GM18868 (cell line): ENCODE measurements around the gene HIVEP3.

ENCODE experiments used
- ATAC-seq: cut with Tn5 transposase; IDR thresholded peaks from one replicate; pipeline ENCODE4 v1.9.1; 2021; ENCODE audit warnings: mild to moderate bottlenecking, moderate library complexity; ENCODE audit not compliant: unreplicated experiment

Gene HIVEP3

DNA sequence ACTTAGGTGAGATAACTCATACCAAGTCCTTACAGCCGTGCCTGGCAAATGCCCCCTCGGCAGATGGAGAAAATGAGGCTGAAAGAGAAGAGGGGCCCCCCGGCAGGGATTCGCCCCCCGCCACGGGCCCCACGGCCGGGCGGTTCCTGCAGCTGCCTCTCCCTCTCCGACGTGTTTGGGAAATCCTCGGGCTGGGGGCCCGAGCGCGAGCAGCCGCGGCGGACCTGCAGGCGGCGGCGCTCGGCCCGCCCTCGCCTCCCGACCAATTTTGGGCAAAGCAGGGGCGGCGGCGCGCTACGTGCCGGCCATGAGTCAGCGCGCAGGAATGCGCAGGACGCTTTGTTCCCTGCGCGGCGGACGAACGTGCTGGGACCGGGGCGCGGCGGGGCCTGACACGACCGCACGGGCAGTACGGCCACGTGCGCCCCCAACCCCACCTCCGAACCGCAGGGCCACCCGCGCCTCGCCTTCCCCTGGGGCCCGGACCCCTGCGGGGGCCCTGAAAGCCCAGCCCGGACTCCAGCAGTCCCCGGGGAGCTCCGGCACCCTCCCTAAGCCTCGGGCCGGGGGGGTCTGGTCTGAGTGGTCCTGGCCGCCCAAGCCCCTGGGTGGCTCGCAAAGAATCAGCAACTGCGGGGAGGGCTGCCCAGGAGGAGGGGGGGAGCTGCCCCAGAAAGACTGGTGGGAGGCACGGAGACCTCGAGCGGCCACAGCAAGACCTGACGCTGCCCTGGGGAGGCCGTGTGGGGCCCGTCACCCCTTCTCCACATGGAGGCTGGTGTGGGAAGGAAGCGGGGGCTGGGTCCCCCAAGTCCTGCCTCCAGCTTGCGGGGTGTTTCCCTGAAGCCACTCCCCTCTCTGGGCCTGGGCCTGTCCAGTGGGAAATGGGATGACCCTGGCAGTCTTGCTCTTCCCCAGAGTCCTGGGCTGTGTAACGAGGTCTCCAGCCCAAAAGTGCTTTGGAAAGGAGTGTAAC is 422.4 kb downstream of the HIVEP3 start:
- no peak for ATAC-seq

DNA sequence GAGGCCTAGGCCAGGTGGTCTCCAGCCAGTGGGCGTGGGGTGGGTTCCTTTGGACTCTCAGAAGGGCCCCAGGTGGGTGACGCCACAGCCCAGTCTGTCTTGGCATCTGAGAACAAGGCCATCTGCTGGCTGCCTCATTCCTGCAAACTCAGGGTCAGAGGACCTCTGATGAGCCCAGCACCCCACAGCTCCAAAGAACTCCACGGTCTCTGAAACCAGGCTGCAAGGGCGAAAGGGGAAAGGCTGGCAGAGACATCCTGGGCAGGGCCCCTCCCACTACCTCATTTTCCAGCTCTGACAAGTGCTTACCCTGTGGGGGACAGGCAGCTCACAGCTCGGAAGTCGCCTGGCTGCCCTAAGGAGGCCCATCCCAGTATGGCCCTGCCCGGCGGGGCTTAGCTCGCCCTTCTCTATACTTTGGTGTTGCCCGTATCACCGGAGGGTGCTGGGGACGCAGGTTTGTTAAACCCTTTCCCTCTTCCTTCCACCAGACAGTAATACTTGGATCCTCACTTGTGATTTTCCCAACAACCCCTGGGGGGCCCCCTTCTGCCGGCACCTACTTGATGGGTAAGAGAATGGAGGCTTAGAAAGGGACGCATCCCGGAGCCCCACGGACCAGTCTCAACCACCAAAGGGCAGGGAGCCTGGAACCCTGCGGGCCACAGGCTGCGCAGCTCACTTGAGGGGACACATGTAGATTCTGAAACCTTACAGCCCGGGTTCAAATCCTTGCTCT is 423.3 kb downstream of the HIVEP3 start:
- ATAC-seq, result no peak

DNA sequence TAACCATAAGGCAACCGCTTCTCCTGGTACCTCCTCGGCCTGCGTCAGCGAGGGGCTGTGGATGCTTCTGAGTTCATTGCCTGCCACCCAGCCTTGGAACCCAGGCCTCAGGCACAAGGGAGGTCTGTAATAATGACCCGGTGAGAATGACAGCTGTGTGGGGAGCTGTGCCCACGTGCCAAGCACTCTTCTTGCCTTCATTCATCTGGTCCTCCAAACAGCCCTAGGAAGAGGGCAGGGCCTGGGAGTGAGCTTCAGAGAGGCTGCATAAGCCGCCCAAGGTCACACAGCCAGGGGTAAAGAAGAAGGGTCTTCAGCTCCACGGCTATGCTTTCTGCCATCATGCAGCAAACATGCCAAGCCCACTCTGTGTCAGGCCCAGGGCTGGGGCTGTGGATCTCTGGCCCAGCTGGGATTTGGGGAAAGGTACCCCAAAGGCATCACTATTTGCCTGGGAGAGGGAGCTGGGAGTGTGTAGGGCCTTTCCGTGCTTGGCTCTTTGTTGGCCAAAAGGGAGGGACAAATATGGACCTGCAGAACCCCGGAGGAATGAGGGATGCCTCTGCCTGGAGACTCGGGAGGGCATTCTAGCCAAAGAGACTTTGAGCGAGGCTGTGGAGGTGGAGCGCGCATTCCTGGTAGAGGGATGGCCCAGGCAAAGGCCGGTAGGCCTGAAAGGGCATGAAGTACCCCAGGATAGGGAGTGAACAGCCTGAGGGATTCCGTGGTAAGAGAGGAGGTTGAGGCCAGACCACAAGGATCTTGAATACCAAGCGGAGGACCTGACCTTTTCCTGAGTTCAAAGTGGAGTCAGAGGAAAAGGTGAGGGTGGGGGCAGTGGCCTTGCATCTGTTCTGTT is 424.1 kb downstream of the HIVEP3 start:
- ATAC-seq, result no peak

DNA sequence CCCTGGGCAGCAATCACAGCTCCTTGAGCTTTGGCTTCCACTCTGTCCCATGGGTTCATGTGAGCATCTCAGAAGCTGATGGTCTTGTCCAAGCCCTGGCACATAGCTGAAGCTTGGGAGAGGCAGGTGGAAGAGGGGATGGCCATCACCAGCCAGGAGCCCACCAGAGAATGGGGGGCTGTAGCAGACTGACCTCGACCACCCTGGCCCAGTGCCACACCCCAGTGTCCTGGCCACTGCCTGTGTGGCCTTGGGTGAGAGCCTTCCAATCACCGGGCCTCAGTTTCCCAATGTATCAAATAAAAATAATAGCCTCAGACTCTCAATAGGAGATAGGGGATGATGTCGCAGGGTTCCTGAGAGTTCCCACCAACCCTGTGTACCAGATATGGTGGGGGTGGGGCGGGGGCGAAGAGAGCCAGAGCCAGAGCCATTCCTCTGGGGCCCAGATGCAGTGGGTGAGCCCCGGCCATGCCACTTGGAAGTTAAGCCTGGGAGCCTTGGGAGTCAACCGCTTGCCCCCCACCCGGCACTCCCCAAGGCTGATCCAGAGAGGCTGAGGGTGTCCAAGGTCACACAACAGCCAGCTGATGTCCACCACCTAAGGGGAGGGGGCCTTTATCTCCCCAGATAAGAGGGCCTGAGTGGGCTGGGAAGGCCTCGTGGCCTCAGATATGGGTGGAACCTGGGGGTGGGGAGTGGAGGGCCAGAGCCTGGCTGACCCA is 424.9 kb downstream of the HIVEP3 start:
- ATAC-seq, result no peak

DNA sequence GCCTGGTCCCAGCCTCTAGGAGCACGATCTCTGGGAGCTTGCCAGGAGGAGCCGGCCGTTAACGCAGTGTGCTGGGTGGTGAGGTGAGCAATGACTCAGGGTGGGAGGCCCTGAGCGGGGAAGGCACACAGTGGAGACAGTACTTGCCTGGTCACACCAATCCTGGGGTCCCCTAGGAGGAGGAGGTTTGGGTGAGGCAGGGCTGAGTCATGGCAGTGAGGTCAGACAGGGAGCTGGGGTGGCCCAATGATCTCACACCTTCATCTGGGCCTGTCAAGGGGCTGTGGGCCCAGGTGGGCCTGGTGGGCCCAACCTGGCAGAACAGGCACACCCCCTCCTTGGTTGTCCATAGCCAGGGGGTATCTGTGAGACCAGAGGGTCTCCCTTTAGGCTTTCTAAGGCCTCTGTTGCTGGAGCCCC is 425.6 kb downstream of the HIVEP3 start:
- ATAC-seq, result no peak

DNA sequence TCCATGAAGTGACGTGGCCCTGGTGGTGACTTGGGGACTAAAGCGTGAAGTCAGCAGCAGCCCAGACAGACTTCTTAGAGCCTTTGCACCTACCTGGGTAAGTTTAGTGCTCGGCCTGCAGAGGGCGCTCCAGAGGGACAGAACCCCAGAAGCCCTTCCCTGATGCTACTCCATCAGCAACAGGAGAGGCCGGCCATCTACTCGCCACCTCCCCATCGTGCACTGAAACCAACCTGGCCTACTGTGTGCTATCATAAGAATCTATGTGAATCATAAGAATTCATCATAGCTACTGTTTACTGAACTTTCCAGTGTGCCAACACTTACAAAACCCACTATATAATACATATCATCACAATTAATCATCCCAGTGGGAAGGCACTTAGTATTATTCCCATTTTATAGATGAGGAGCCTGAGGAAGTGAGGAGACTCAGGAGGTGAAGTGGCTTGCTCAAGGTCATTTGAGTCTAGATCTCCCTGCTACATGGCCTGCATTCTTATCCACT is 426.3 kb downstream of the HIVEP3 start:
- no peak for ATAC-seq

- ATAC-seq, result no peak
These were observed 427.8 kb downstream of the HIVEP3 start for GRCh38 chr1:41490911-41491310.

DNA sequence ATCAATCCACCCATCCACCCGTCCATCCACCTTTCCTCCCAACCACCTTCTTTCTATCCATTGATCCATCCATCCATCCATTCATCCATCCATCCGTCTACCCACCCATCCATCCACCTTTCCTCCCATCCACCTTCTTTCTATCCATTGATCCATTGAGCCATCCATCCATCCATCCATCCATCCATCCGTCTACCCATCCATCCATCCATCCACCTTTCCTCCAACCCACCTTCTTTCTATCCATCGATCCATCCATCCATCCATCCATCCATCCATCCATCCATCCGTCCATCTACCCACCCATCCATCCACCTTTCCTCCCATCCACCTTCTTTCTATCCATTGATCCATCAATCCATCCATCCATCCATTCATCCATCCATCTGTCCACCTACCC is 429.2 kb downstream of the HIVEP3 start:
- no peak for ATAC-seq

DNA sequence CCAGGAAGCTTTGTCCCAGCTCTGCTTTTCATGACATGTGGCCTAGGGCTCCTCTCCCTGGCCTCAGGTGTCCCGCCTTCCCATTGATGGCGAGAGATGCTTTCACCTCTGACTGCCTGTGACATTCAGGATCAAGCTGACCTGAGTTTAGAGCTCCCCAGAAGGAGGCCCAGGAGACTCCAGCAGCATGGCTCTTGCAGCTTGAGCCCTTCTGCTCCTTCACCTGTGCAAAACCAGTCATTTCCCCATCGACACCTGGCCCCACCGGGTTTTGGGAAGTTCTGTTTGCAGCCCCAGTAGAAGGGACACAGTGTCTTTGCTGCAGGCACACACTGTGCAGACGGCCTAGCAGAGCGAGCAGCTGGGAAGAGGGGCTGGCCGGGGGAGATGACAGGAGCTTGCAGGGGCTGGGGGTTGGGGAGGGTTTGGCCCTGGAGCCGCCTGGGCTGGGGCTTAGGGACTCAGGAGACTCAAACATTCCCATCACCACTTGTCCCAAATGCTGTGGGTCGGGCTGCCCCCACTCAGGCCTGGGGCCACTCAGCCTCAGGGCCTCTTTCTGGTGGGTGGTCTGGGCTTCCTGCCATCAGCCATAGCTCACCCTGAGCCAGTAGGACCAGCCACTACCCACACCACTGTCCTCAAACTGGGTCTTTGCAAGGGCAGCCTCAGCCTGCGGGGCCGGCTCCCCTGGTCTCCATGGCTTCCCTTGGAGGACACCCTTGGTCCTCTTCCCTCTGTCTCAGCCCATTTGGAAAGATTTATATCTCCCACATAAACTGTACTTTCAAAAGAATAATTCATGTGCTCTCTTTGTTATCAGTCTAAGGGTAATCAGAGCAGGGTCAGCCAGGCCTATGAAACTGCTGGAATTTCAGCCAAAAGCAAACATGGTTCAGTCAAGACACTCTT is 430.4 kb downstream of the HIVEP3 start:
- ATAC-seq, result no peak

DNA sequence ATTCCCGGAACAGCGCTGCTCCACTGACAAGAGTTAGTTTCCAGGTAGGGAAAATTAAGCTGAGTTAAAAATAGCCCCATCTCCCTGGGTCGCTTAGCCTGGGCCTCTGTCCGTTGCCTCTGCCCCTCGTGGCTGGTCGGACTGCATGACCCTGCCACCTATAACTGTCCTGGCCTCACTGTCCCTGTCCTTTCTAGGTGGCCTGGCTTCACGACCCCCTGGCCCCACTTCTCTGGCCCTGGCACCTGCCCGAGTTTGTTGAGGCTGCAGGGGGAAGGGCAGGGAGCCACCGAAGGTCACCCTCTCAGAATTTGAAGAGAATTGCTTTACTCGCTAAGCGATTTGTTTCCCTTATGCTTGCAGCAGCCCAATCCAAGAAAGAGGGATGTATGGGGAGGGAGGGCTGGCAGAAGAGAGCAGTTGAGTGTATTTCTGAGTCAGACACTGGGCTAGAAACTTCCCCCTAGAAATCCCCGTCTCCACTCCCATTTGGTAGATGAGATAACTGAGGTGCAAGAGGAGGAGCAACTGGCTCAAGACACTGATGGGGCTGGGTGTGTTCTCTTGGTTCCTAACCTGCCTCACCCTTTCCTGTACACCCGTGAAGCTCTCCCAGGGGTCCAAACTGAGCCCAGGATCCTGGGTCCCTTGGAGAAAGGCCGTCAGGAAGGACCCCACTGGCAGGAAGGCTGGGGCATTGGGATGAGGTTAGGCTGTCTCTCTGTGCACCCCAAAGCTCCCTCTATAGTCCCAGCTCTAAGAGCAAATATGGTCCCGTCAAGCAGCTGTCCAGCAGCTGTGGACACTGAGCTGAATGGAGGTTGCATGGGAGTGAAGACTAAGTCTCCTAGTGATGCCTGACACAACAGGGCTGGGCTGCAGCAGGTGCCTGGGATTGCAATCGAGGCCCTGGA is 431.3 kb downstream of the HIVEP3 start:
- ATAC-seq, result peak; percentile 53

DNA sequence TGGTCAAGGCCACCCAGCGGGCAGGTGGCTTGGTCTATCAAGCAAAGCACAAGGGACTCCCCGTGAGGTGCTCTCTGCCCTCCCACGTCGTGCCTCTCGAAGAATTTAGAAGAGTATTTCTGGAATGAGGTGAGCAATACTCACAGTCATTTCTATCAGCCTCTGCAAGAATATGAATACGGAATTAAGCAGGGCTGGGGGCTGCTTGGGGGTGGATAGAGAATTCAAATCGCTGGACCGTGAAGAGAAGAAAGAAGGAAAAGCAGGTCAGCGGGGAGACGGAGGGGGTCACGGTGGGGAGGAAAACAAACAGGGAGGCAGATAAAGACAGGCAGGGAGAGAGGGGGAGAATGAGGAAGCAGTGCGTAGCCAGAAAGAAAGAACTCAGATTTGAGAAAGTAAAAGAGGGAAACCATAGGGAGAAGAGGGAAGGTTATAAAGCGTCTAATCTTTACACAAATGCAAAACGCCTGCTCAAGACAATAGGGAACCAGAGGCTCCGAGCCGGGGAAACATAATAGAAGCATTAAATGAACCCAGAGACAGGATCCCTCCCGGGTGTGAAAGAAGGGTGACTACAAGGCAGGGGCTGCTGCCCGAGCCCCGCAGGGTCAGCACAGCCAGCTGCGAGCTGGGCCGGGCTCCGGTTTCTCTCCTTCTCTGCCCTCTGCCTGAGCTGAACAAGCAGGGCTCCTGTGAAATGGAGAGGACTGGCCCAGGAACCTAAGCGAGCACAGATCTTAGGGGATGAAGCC is 432.2 kb downstream of the HIVEP3 start:
- ATAC-seq, result no peak

DNA sequence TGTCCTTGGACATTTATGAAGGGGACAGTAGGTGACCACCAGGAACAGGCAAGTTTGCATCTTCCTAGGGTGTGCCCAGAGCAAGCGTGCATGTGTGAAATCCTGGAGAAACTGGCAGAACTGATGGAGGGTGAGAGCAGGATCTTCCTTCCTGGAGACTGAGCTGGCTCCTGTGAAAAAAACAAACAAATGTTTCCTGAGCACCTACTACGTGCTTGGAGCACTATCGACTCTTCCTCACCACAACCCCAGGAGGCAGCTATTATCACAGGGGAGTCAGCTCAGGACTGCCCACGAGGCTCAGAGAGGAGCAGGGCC is 432.7 kb downstream of the HIVEP3 start:
- ATAC-seq, result no peak

- no peak for ATAC-seq
These were observed 433.1 kb downstream of the HIVEP3 start for GRCh38 chr1:41485605-41486004.

DNA sequence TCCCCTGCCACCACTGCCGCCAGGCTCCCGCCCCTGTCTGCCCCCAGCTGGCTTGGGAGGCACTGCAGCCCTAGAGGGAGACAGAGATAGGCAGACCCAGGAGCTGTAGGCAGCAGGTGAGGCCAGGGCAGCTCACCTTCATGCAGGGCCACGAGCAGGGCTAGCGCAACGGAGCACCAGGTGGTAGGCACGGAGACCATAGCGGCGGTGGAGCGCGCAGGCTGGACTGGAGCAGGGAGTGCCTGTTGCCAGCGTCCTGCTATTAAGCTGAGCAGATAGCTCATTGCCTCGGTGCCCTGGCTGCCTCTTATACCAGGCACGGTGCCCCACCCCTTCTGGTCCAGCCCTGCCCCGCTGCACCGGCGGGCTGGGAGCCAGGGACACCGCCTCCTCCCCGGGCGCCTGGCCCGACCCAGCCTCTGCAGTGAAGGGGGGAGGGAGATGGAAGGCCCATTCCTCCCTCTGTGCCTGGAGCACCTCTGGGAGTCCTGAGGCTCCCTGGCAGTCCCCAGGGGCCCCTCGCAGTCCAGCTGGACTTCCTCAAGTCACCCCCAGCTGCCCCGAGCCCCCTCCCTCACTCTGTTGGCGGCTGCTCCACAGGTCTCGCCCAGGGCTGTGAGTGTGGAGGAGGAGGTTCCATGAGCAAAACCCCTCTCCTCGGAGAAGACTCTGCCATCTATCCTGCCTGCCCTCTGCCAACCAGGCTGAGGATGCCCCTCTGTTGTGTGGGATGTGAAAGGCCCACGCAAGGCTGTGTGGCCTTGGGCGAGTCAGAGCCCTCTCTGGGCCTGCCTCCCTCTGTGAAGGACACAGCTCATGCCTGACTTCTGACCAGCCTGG is 434.1 kb downstream of the HIVEP3 start, which contains the start of gene EDN2:
TSS of gene EDN2 (minus strand) at position 282 of the 840 bp plus-strand sequence. CDS start at position 200, 82 bp downstream.
- ATAC-seq, result peak; percentile 38

GRCh38 chr1:41483960-41484401 is 434.7 kb downstream of the HIVEP3 start:
- ATAC-seq, result no peak
